Measurements from ENCODE around the gene HERPUD2.
"Not testable (repeated sequence)": the region's sequence is repeated elsewhere in the genome, so short reads cannot be mapped to it uniquely, and the experiment has no call there.

Gene HERPUD2

DNA sequence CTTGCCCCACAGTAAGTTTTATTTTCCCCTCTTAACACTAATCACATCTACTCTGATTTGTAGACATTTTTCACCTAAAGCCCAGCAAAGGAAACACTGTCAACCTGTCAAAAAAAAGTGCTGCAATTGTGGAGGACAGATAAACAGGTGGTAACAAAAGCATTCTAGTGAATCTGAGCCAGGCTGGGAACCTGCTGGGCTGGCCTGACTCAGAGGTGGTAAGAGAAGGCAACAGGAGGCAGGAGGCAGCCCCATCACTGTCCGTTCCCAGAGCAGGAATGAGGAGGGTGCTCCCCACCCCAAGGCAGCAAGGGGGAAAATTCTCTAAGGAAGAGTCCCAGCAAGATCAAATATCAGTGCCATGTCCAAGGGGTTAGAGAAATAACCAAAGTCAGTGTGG lies 19.5 kb upstream of the HERPUD2 start:
- DNase-seq (ENCODE audit: low read depth, low spot score): no peak

DNA sequence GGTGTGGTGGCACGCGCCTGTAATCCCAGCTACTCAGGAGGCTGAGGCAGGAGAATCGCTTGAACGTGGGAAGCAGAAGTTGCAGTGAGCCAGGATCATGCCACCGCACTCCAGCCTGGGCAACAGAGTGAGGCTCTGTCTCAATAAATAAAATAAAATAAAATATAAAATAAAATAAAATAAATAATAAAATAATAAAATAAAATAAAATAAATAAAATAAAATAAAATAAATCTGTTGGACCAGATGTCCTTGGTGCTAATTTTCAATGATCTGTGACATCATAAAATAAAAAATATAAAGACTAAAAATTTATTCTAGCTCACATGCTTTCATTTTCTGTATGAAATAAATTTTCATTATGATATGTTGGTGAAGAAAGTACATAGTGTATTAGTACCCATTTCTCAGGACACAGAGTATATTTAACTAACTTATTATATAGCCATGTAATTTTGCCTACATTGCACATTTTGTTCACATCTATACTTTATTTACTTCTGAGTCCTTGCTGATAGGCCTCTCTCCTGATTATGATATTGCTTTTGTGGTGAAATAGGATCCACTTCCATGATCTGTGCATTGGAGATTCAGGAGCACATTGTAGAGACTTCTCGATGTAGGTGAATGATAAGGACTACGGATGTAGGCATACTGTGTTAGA lies 17.8 kb upstream of the HERPUD2 start:
- no peak for DNase-seq (ENCODE audit: low read depth, low spot score)

DNA sequence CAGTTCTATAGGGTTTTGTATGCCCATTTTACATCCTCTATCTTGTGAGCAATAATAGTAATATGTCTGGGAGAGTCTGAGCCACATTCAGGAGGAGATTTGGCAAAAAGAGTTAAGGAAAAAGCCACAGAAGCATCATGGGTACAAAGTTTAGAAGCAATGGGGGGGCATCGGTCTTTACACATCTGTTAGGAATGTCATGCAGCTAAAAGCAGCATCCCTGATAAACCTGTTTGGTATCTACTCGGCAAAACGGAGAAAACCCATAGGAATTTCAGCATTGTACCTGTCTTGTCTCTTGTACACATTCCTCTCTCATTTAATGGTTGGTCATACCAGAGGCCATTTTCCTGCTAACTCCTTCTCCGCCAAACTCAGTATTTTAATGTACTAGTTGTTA lies 12.5 kb upstream of the HERPUD2 start:
- DNase-seq (ENCODE audit: low read depth, low spot score): no peak

DNA sequence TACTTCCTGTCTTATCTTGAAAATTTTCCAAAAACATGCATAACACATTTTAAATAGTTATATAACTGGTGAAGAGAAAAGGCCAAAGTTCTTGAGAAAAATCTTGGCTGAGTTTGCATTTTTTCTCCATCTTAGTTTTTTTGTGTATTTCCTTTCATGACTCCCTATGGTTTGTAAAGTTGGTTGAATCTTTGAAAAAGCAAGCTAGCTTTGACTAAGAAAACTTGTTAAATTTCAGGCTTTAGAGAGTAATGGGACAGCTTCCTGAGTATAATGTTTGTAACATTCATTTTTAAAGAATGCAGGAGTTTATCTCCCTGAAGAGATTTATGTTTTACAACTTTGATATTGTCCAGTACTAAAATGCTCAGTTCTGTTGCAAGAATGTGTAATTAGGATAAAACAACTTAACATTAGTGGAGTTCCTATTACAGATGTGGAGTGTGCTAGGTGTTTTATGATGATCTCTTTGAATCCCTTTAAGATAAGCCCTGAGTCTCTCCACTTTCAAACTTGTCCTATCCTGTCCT lies 11.1 kb upstream of the HERPUD2 start:
- no peak for DNase-seq (ENCODE audit: low read depth, low spot score)

DNA sequence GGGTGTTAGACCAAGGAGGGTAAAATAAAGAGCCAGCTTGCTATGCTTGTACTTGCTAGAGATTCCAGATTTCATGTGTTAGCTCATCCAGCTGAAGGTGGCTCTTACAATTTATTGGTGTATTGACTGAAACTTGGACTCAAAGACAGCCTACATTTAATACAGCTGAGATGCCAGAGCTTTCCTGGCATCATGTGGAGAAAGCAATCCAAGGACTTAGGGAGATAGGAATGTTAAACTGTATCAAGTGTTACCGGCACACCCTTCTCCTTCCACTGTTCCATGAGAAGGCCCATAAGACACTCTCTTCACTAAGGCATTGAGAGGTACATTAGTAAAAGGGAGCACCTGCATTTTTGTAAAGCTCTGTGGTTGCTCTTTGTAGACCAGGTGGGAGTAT lies 9.3 kb upstream of the HERPUD2 start:
- DNase-seq (ENCODE audit: low read depth, low spot score): no peak

DNA sequence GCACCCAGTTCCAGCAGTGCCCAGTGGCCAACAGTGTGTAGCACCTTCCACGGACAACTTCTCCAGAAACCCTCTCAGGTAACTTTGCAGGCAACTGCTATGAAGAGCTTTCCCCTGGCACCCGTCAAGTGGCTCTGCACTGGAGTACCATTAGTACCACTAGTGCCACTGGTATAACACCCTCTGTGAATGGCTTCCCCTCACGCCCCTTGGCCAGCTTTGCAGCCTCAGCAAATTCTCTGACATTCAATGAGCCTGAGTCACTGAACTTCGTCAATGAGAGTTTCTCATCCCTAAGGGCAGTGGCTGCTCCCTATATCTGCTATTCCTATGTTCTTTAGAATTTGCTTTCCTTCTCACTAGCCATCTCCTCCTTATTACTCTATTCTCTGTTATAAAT lies 7.6 kb upstream of the HERPUD2 start:
- DNase-seq (ENCODE audit: low read depth, low spot score): no peak

DNA sequence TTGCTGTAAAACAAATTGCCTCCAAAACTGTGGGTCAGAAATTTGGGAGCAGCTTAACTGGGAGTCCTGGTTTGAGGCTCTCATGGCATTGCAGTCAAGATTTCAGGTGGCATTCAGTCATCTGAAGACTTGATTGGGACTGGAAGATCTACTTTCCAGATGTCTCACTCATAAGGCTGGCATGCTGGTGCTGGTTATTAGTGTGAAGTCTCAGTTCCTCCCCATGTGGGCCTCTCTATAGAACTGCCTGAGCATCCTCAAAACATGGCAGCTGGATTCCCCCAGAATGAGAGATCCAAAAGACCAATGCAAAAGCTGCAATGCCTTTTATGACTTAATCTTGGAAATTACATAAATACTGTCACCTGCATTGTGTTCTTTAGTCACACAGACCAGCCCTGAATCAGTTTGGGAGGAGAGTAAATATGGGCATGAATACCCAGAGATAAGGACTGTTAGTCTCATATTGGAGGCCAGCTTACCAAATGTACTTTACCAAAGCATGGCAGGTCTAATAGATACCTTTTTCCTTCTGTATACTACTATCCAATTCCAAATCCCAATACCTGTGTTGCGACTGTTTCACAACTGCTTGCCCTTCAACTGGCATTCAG lies 6.5 kb upstream of the HERPUD2 start:
- DNase-seq (ENCODE audit: low read depth, low spot score): no peak

DNA sequence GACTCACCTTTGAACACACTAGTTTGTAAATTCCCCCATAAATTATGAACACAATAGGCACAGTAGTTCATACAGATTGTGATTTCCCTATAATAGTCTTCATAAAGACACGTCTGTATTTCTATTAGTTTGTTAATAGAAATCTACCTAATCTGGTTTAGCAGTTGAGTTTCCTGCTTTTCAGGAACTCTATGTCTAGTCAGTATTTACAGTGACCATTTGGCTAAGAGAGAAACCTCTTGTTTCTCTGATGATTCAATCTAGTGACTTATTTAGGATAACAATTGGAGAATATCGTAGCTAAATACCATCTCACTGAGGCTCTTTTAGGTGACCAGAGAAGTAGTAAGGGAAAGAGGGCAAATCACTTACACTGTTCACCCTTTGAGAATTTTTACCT lies 5.9 kb upstream of the HERPUD2 start:
- no peak for DNase-seq (ENCODE audit: low read depth, low spot score)

DNA sequence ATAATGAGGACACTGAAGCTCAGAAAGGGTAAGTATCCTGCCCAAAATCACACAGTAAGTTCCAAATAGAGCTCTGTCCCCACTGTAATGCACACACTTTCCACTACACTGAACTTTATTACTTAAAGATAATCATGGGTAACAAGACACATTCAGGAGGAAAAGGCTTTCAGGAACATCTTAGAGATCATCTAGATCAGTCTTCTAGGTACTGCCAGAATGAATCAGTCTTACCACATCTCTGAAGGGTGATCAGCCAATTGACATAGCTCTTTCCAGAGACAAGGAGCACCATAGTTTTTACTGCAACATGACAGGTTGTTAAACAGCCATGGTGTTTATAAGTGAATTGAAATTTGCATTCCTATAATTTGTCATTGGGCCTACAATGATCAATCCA lies 5.4 kb upstream of the HERPUD2 start:
- DNase-seq (ENCODE audit: low read depth, low spot score): no peak

DNA sequence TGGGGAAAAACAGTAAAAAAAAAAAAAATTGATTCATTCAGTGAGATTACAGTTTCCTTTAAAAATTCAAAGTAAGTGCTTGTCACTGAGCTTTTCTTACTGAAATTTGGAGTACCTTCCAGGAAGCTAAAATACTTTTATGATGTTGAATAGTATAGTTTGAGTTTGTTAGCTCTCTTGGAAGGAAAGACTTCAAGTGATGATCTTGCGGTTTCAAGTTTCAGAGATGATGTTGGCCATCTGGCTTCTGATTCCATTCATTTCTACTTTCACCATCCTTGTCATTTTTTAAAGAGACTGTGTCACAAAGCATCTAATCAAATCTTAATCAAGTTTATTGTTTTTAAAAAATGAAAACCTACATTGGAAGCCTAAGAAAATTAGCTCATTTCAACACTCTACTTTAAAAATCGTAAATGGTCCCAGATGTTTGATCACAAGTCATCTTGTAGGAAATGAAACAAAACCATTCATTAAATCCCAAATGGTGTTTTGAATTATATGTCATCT lies 4.9 kb upstream of the HERPUD2 start:
- DNase-seq (ENCODE audit: low read depth, low spot score): no peak

DNA sequence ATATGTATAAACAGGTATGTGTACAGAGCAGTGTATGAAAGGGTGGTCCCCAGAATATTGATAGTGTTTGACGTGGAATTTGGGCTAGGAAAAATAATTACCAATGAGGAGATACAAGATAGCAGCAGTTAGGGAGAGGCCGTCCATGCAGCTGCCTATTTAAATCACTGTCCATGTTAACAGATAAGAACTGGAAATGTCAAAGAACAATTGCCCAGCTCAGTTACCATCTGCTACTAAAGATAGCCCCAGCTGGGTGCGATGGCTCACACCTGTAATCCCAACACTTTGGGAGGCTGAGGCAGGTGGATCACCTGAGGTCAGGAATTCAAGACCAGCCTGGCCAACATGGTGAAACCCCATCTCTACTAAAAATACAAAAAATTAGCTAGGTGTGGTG lies 3.4 kb upstream of the HERPUD2 start:
- DNase-seq (ENCODE audit: low read depth, low spot score): not testable (repeated sequence)

DNA sequence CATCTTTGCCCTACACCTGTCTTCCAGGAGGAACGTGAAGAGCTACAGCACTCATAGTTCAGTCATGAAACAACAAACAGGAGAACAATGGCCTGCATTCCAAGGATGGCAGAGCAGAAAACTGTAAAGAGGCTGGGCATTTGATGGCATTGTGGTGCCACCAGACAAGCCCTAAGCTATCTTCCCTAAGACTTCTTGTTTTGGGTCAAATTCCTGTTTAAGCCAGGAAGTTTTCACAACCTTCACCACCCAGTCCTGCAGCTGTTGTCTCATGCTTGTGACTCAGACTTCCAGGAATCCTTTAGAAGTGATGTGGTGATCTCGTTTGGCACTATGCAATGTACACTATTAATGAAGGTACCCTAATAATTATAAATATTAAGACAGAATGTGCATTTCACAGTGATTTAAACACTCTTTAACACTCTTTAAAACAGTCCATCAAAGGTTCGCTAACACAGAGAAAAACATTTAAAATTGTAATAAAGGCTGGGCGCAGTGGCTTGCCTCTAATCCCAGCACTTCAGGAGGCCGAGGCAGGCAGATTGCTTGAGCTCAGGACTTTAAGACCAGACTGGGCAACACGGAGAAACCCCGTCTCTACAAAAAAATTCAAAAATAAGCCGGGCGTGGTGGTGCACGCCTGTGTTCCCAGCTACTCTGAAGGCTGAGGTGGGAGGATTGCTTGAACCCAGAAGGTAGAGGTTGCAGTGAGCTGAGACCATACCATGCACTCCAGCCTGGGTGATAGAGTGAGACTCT lies 2.7 kb upstream of the HERPUD2 start:
- DNase-seq (ENCODE audit: low read depth, low spot score): no peak

DNA sequence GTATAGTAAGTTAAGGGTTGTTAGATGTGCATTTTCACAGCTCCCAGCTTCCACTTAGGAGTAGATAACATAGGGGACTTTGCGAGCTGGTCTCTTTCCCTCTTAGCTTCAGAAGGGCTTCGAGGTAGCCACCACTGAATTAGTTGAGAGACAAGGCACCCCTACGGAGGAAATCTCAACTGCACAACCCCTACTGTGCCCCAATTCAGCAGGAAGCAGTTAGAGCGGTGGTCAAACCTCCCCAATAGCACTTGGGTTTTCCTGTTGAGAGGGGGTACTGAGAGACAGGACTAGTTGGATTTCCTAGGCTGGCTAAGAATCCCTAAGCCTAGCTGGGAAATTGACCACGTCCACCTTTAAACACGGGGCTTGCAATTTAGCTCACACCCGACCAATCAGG lies 1.1 kb upstream of the HERPUD2 start:
- DNase-seq (ENCODE audit: low read depth, low spot score): no peak

DNA sequence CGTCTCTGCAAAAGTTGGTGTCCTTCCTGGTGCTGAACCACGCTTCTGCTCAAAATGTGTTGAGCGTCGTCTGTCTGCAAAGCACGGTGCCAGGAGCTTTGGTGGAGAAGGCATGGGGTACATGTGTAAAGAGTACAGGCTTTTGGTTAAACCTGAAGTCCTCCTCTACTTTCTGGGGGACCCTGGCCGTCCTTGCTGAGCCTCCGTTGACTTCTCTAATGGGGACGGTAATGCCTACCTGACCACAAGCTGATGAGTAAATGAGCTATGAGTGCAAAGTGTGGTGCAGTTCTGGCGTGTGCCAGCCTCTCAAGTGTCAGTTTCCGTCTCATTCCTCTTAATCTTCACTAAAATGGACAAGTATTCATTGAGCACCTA lies 527 bp upstream of the HERPUD2 start:
- DNase-seq (ENCODE audit: low read depth, low spot score): no peak

DNA sequence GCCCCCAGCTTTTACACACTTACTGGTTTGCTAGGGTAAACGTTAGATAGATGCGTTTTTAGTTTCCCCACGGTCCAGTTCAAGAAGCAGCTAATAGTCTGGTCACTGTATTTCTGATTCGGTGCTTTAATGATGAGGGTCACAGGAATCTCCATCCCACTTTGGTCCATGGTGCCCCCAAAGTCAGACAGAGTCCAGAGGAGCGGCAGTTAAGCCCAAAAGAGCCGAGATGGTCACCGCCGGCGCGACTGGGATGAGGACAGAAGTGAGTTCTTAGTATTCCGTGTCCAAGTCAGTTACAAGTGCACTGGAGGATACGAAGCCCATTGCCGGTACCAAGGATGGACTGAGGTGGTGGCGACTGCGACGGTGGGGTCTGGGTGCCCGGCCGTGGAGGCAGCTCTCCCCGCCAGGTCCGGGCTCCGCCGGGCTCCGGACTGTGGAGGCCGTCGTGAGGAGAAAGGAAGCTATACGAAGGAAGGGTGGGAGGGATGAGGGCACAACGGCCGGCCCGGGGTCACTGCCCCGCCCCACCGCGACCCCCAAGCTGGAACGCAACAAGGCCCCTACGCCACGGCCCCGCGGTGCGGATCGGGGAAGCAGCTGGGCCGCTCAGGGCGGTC lies 663 bp downstream of the HERPUD2 start:
- no peak for DNase-seq (ENCODE audit: low read depth, low spot score)

DNA sequence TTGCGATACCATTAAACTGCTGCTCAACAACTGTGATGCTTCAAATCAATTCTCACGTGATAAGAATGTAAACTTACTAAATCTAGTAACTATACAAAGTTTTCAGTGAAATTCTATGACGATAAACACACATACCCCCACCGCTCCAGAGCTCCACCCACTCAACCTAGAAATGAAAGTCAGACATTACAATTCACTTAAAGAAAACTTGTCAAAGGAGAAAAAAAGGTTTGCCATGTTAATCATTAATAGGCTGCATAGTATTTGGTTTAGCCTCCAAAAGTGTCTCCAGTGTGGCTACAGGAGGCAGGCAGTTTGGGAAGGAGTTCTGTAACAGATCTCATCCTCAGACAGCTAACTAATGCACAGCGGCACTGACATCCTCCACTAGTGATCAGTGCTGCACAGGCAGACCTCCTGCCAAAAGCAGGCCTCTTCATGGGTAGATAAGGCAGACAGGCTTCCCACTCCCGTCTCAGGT lies 3.1 kb downstream of the HERPUD2 start:
- no peak for DNase-seq (ENCODE audit: low read depth, low spot score)

DNA sequence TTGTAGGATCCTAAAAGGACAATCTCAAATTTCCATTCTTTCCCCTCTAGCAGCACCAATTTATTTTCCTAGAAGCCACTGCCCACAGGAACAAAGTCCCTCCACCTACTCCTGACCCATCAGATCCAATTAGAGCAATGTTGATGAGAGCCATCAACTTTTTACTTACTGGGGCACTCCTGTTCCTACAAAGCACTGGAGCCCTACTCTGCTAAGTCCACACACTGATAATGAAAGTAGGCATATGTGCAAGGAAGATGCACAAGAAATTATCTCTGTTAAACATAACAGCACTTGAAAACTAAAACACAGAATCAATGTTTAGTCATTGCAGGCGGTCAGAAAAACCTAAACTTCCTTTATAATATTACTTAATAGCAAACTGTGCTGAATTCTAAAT lies 3.6 kb downstream of the HERPUD2 start:
- no peak for DNase-seq (ENCODE audit: low read depth, low spot score)

DNA sequence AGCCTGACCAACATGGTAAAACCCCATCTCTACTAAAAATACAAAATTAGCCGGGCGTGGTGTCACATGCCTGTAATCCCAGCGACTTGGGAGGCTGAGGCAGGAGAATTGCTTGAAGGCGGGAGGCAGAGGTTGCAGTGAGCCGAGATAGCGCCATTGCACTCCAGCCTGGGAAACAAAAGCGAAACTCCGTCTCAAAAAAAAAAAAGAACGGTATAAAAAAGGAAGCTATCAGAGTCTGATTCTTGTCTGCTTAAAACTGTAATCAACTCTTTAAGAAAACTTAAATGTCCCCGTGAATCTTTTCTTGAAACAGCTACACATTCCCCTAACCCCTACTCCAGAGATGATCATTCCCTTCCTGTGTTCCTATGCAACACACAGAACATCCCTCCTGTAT lies 4.3 kb downstream of the HERPUD2 start:
- not testable (repeated sequence) for DNase-seq (ENCODE audit: low read depth, low spot score)

DNA sequence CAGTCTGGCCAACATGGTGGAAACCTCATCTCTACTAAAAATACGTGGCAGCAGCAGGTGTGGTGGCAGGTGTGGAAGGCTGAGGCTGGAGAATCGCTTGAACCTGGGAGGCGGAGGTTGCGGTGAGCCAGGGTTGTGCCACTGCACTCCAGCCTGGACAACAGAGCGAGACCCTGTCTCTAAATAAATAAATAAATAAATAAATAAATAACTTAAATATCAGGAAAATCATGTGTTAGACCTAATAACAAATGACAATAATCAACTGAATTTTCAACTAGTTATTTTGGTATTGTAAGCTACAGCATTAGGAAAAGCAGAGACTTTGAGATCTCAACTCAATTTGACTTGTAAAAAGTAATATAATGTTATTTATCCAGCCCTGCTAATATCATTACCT lies 9.2 kb downstream of the HERPUD2 start:
- DNase-seq (ENCODE audit: low read depth, low spot score): no peak

DNA sequence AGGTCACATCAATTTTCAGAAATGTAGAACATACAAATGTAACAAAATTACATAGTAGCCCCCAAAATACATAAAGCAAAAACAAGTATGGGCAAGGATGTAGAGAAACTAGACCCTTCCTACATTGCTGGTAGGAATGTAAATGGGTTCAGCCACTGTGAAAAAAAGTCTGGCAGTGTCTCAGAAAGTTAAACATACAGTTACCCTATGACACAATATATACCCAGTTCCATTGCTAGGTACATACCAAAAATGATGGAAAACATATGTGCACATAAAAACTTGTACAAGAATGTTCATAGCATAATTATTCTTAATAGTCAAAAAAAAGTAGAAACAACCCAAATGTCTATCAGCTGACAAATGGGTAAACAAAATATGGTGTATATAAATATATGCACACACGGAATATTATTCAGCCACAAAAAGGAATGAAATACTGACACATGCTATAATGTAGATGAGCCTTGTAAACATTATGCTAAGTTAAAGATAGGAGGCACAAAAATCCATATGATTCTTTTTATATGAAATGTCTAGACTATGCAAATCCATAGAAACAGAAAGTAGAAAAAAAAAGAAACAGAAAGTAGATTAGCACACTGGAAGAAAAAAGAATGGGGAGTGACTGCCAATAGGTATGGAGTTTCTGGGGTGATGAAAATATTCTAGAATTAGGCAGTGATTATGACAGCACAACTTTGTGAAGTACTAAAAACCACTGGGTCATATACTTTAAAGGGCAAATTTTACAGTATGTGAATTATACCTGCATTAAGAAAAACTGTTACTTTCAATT lies 13.5 kb downstream of the HERPUD2 start:
- no peak for DNase-seq (ENCODE audit: low read depth, low spot score)

DNA sequence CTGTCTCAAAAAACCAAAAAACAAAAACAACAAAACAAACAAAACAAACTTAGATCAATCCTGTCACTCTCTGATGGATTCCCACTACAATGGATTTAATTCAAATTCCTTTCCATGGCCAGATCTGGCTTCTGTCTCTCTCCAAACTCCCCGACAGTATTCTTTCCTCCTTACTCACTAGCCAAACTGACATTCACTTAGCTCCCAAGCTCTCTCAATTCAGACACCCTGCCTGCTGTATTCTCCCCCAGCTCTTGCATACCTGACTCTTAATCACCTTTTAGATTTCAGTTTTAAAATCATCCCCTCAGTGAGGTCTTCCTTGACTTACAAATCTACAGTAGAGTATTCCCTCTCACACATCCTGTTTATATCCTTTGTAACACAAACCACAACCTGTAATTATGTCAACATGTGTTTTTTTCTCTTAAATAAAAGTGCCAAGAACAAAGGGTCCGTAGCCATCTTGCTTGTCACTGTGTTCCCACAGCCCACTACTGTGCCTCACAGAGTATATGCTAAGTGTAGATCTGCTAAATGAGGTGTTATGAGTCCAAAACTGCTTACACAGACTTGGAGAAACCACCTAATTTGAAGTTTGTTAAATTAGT lies 14.4 kb downstream of the HERPUD2 start:
- DNase-seq (ENCODE audit: low read depth, low spot score): no peak

Measured in smooth muscle cell of the brain vasculature (primary cell).